H1 (cell line): ENCODE measurements around the gene PITX3. TPM values are rescaled to one million over a fixed set of nuclear protein-coding genes. Genes with fewer than 3 reads are reported as not detected.

Source experiments
- SIRT6 ChIP-seq: IDR thresholded peaks from one replicate; pipeline ENCODE4 v1.7.1; 2012; ENCODE audit warnings: low read length, inconsistent platforms
- TEAD4 ChIP-seq: IDR thresholded peaks from 2 replicates; pipeline ENCODE4 v1.6.1; 2012; ENCODE audit warnings: low read depth, low read length, inconsistent platforms, mixed read lengths
- YY1 ChIP-seq: IDR thresholded peaks from 2 replicates; pipeline ENCODE4 v1.6.1; 2011; ENCODE audit warnings: low read depth, mild to moderate bottlenecking, low read length
- polyA plus RNA-seq, 7 experiments: library from polyadenylated mRNA; depleted of rRNA in 3 of 7; stranded (reverse) in 5 of 7; unstranded in 2 of 7; fragments of >200 nt in 5 of 7; fragments of 200-250 nt in 2 of 7; gene quantifications; 1 replicate in 5 of 7; 2 replicates in 1 of 7; 4 replicates in 1 of 7; pipeline versions ENCODE4 v1.2.1 to v1.2.3, GENCODE V29; 2011 to 2013; ENCODE audit warnings: missing spikeins in 2 of 7, mixed read lengths in 2 of 7
- total RNA-seq: library from RNA; stranded (reverse); fragmentation: NEBNext Ultra II Directional; extraction: Animal tissue kit (Norgen Biotek cat#: 25700); gene quantifications from 2 replicates; pipeline ENCODE4 v1.2.1, GENCODE V29; 2021
- TF ChIP-seq, protein P1 (sequence below): fragments of 300-600 bp; sonication (generic); IDR thresholded peaks from 2 replicates; pipeline ENCODE4 v1.7.1; 2012; ENCODE audit warnings: low read length, moderate library complexity, mild to moderate bottlenecking, inconsistent platforms; ENCODE audit not compliant: insufficient replicate concordance

Gene PITX3
- total and polyA plus RNA-seq, 2 of the 8 experiments (the other 6 are each of a cell fraction or from before 2014, with no cell fraction given): 0.18 to 0.41 TPM

DNA sequence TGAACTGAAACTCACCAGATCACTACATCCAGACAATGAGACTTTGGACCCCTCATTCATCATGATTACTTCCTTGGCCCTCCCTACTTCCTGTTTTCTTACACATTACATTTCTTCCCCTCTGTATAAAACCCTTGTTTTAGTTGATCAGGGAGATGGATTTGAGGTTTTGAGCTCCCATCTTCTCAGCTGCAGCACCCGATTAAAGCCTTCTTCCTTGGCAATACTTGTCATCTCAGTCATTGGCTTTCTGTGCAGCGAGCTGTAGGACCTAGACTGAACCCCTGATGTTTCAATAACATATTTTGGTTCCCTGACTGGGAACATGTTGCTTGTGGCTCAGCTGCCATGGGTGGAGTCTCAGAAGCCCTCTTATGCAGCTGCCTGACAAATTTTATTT is 56.0 kb downstream of the PITX3 start (continued):
- TF ChIP-seq YY1: no peak
- TF ChIP-seq TEAD4: no peak
- TF ChIP-seq SIRT6: no peak
- TF ChIP-seq, protein P1, sequence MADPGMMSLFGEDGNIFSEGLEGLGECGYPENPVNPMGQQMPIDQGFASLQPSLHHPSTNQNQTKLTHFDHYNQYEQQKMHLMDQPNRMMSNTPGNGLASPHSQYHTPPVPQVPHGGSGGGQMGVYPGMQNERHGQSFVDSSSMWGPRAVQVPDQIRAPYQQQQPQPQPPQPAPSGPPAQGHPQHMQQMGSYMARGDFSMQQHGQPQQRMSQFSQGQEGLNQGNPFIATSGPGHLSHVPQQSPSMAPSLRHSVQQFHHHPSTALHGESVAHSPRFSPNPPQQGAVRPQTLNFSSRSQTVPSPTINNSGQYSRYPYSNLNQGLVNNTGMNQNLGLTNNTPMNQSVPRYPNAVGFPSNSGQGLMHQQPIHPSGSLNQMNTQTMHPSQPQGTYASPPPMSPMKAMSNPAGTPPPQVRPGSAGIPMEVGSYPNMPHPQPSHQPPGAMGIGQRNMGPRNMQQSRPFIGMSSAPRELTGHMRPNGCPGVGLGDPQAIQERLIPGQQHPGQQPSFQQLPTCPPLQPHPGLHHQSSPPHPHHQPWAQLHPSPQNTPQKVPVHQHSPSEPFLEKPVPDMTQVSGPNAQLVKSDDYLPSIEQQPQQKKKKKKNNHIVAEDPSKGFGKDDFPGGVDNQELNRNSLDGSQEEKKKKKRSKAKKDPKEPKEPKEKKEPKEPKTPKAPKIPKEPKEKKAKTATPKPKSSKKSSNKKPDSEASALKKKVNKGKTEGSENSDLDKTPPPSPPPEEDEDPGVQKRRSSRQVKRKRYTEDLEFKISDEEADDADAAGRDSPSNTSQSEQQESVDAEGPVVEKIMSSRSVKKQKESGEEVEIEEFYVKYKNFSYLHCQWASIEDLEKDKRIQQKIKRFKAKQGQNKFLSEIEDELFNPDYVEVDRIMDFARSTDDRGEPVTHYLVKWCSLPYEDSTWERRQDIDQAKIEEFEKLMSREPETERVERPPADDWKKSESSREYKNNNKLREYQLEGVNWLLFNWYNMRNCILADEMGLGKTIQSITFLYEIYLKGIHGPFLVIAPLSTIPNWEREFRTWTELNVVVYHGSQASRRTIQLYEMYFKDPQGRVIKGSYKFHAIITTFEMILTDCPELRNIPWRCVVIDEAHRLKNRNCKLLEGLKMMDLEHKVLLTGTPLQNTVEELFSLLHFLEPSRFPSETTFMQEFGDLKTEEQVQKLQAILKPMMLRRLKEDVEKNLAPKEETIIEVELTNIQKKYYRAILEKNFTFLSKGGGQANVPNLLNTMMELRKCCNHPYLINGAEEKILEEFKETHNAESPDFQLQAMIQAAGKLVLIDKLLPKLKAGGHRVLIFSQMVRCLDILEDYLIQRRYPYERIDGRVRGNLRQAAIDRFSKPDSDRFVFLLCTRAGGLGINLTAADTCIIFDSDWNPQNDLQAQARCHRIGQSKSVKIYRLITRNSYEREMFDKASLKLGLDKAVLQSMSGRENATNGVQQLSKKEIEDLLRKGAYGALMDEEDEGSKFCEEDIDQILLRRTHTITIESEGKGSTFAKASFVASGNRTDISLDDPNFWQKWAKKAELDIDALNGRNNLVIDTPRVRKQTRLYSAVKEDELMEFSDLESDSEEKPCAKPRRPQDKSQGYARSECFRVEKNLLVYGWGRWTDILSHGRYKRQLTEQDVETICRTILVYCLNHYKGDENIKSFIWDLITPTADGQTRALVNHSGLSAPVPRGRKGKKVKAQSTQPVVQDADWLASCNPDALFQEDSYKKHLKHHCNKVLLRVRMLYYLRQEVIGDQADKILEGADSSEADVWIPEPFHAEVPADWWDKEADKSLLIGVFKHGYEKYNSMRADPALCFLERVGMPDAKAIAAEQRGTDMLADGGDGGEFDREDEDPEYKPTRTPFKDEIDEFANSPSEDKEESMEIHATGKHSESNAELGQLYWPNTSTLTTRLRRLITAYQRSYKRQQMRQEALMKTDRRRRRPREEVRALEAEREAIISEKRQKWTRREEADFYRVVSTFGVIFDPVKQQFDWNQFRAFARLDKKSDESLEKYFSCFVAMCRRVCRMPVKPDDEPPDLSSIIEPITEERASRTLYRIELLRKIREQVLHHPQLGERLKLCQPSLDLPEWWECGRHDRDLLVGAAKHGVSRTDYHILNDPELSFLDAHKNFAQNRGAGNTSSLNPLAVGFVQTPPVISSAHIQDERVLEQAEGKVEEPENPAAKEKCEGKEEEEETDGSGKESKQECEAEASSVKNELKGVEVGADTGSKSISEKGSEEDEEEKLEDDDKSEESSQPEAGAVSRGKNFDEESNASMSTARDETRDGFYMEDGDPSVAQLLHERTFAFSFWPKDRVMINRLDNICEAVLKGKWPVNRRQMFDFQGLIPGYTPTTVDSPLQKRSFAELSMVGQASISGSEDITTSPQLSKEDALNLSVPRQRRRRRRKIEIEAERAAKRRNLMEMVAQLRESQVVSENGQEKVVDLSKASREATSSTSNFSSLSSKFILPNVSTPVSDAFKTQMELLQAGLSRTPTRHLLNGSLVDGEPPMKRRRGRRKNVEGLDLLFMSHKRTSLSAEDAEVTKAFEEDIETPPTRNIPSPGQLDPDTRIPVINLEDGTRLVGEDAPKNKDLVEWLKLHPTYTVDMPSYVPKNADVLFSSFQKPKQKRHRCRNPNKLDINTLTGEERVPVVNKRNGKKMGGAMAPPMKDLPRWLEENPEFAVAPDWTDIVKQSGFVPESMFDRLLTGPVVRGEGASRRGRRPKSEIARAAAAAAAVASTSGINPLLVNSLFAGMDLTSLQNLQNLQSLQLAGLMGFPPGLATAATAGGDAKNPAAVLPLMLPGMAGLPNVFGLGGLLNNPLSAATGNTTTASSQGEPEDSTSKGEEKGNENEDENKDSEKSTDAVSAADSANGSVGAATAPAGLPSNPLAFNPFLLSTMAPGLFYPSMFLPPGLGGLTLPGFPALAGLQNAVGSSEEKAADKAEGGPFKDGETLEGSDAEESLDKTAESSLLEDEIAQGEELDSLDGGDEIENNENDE: no peak
